K562 (cell line): ENCODE results near the gene RELL2. TPM values are rescaled to one million over a fixed set of nuclear protein-coding genes. Genes with fewer than 3 reads are reported as not detected.

Experiments used
- BRCA1 ChIP-seq, 2 experiments: fragments of 450-650 bp in 1 of 2; sonication (generic) in 1 of 2; formaldehyde crosslinking in 1 of 2; IDR thresholded peaks; 2 replicates each; pipeline versions ENCODE4 v1.5.0 to v1.6.1; 2017 to 2020; ENCODE audit warnings: mild to moderate bottlenecking in 1 of 2, missing genetic modification reagents in 1 of 2
- POLR2AphosphoS5 ChIP-seq: IDR thresholded peaks from 2 replicates; pipeline ENCODE4 v1.6.1; 2011; ENCODE audit warnings: mild to moderate bottlenecking, low read depth, low read length, moderate library complexity; ENCODE audit not compliant: control insufficient read depth, insufficient read depth
- polyA plus RNA-seq, 8 experiments: library from polyadenylated mRNA; depleted of rRNA in 4 of 8; stranded (reverse) in 5 of 8; unstranded in 3 of 8; fragments of >200 nt; fragmentation: Nextera tagmentation in 2 of 8; fragmentation: Illumina TruSeq in 1 of 8; extraction: Ambion mirVana in 2 of 8; extraction: Trizol in 1 of 8; gene quantifications; 2 replicates each; pipeline versions ENCODE4 v1.2.1 to v1.2.3, GENCODE V29; 2011 to 2014; ENCODE audit warnings: inconsistent platforms in 1 of 8, missing spikeins in 1 of 8
- total RNA-seq, 7 experiments: library from RNA; depleted of rRNA in 6 of 7; stranded (reverse); fragments of >200 nt in 6 of 7; fragmentation: Illumina TruSeq in 2 of 7; extraction: Trizol in 2 of 7; gene quantifications; 2 replicates each; pipeline versions ENCODE4 v1.2.1 to v1.2.3, GENCODE V29; 2011 to 2021; ENCODE audit warnings: low replicate concordance in 1 of 7
- TF ChIP-seq, protein P1 (sequence below), 2 experiments: fragments of 450-650 bp in 1 of 2; sonication (generic) in 1 of 2; formaldehyde crosslinking in 1 of 2; IDR thresholded peaks; 2 replicates each; pipeline versions ENCODE4 v1.7.1 to v1.9.0; 2016 to 2022; ENCODE audit warnings: inconsistent platforms in 1 of 2, mild to moderate bottlenecking in 1 of 2, missing genetic modification reagents in 1 of 2
- TF ChIP-seq, protein P2 (sequence below): fragments of 450-650 bp; IDR thresholded peaks from 2 replicates; pipeline ENCODE4 v1.6.1; 2016; ENCODE audit warnings: mild to moderate bottlenecking, moderate library complexity

RELL2 gene
- total and polyA plus RNA-seq, 9 of the 15 experiments (the other 6 are each of a cell fraction or from before 2014, with no cell fraction given) = 0.06 to 36.0 (median 14.3) TPM

DNA sequence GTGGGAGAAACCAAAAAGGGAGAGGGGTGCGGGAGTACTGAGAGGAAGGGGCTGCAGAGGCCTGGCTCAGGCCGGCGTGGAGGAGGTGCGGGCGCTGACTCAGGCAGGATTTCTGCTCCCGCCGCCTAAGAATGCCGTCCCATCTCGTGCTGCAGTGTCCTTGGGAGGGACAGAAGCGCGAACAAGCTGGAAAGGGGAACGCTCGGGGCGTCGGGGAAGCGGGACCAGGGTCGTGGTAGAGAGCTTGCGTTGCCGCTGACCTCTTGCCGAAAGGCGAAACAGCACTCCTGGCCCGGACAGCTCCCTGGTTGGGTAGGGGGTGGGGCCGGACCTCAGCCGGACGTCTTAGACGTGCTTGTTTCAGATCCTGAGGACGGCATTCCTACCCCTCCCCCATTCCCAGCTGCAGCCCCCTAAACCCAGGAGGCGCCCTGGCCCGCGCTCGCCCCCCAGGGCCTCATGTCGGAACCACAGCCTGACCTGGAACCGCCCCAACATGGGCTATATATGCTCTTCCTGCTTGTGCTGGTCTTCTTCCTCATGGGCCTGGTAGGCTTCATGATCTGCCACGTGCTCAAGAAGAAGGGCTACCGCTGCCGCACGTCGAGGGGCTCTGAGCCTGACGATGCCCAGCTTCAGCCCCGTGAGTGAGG, 1.1 kb downstream of the RELL2 start (continued):
- TF ChIP-seq, protein P1, sequence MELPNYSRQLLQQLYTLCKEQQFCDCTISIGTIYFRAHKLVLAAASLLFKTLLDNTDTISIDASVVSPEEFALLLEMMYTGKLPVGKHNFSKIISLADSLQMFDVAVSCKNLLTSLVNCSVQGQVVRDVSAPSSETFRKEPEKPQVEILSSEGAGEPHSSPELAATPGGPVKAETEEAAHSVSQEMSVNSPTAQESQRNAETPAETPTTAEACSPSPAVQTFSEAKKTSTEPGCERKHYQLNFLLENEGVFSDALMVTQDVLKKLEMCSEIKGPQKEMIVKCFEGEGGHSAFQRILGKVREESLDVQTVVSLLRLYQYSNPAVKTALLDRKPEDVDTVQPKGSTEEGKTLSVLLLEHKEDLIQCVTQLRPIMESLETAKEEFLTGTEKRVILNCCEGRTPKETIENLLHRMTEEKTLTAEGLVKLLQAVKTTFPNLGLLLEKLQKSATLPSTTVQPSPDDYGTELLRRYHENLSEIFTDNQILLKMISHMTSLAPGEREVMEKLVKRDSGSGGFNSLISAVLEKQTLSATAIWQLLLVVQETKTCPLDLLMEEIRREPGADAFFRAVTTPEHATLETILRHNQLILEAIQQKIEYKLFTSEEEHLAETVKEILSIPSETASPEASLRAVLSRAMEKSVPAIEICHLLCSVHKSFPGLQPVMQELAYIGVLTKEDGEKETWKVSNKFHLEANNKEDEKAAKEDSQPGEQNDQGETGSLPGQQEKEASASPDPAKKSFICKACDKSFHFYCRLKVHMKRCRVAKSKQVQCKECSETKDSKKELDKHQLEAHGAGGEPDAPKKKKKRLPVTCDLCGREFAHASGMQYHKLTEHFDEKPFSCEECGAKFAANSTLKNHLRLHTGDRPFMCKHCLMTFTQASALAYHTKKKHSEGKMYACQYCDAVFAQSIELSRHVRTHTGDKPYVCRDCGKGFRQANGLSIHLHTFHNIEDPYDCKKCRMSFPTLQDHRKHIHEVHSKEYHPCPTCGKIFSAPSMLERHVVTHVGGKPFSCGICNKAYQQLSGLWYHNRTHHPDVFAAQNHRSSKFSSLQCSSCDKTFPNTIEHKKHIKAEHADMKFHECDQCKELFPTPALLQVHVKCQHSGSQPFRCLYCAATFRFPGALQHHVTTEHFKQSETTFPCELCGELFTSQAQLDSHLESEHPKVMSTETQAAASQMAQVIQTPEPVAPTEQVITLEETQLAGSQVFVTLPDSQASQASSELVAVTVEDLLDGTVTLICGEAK (IDR thresholded peaks at IDR 0.05) = no peak
- TF ChIP-seq, protein P1 (CRISPR knock-in tag; IDR thresholded peaks at IDR 0.05) = no peak
- TF ChIP-seq BRCA1 (IDR thresholded peaks at IDR 0.05) (no peak), BRCA1 (CRISPR knock-in tag; IDR thresholded peaks at IDR 0.05) (0 out of 2 replicates have a peak, but pooled peaks have one; percentile 36), POLR2AphosphoS5 (0 out of 2 replicates have a peak, but pooled peaks have one; percentile 9)
- TF ChIP-seq, protein P2, sequence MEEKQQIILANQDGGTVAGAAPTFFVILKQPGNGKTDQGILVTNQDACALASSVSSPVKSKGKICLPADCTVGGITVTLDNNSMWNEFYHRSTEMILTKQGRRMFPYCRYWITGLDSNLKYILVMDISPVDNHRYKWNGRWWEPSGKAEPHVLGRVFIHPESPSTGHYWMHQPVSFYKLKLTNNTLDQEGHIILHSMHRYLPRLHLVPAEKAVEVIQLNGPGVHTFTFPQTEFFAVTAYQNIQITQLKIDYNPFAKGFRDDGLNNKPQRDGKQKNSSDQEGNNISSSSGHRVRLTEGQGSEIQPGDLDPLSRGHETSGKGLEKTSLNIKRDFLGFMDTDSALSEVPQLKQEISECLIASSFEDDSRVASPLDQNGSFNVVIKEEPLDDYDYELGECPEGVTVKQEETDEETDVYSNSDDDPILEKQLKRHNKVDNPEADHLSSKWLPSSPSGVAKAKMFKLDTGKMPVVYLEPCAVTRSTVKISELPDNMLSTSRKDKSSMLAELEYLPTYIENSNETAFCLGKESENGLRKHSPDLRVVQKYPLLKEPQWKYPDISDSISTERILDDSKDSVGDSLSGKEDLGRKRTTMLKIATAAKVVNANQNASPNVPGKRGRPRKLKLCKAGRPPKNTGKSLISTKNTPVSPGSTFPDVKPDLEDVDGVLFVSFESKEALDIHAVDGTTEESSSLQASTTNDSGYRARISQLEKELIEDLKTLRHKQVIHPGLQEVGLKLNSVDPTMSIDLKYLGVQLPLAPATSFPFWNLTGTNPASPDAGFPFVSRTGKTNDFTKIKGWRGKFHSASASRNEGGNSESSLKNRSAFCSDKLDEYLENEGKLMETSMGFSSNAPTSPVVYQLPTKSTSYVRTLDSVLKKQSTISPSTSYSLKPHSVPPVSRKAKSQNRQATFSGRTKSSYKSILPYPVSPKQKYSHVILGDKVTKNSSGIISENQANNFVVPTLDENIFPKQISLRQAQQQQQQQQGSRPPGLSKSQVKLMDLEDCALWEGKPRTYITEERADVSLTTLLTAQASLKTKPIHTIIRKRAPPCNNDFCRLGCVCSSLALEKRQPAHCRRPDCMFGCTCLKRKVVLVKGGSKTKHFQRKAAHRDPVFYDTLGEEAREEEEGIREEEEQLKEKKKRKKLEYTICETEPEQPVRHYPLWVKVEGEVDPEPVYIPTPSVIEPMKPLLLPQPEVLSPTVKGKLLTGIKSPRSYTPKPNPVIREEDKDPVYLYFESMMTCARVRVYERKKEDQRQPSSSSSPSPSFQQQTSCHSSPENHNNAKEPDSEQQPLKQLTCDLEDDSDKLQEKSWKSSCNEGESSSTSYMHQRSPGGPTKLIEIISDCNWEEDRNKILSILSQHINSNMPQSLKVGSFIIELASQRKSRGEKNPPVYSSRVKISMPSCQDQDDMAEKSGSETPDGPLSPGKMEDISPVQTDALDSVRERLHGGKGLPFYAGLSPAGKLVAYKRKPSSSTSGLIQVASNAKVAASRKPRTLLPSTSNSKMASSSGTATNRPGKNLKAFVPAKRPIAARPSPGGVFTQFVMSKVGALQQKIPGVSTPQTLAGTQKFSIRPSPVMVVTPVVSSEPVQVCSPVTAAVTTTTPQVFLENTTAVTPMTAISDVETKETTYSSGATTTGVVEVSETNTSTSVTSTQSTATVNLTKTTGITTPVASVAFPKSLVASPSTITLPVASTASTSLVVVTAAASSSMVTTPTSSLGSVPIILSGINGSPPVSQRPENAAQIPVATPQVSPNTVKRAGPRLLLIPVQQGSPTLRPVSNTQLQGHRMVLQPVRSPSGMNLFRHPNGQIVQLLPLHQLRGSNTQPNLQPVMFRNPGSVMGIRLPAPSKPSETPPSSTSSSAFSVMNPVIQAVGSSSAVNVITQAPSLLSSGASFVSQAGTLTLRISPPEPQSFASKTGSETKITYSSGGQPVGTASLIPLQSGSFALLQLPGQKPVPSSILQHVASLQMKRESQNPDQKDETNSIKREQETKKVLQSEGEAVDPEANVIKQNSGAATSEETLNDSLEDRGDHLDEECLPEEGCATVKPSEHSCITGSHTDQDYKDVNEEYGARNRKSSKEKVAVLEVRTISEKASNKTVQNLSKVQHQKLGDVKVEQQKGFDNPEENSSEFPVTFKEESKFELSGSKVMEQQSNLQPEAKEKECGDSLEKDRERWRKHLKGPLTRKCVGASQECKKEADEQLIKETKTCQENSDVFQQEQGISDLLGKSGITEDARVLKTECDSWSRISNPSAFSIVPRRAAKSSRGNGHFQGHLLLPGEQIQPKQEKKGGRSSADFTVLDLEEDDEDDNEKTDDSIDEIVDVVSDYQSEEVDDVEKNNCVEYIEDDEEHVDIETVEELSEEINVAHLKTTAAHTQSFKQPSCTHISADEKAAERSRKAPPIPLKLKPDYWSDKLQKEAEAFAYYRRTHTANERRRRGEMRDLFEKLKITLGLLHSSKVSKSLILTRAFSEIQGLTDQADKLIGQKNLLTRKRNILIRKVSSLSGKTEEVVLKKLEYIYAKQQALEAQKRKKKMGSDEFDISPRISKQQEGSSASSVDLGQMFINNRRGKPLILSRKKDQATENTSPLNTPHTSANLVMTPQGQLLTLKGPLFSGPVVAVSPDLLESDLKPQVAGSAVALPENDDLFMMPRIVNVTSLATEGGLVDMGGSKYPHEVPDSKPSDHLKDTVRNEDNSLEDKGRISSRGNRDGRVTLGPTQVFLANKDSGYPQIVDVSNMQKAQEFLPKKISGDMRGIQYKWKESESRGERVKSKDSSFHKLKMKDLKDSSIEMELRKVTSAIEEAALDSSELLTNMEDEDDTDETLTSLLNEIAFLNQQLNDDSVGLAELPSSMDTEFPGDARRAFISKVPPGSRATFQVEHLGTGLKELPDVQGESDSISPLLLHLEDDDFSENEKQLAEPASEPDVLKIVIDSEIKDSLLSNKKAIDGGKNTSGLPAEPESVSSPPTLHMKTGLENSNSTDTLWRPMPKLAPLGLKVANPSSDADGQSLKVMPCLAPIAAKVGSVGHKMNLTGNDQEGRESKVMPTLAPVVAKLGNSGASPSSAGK = peak; percentile 70
